Hematopoietic multipotent progenitor cell treated with erythropoietin and hydrocortisone succinate and interleukin-3 and kit ligand, for 15 days (in vitro differentiated cells): ENCODE measurements around the gene SH3RF1.
"Not testable (repeated sequence)": the region's sequence is repeated elsewhere in the genome, so short reads cannot be mapped to it uniquely, and the experiment has no call there.

ENCODE experiments used
- DNase-seq: peaks from one replicate; pipeline ENCODE4 v3.0.0-alpha.2; 2015; ENCODE audit warnings: low spot score

The SH3RF1 gene

GRCh38 chr4:169200361-169201030 lies 70.3 kb downstream of the SH3RF1 start:
- DNase-seq, result no peak

- no peak for DNase-seq
Measured at GRCh38 chr4:169199184-169199583, 71.6 kb downstream of the SH3RF1 start.

GRCh38 chr4:169198167-169198566 lies 72.6 kb downstream of the SH3RF1 start:
- no peak for DNase-seq

GRCh38 chr4:169197206-169197605 lies 73.5 kb downstream of the SH3RF1 start:
- DNase-seq, result not testable (repeated sequence)

- no peak for DNase-seq
Measured at GRCh38 chr4:169195032-169195431, 75.7 kb downstream of the SH3RF1 start.

GRCh38 chr4:169189968-169190367 lies 80.8 kb downstream of the SH3RF1 start:
- DNase-seq, result not testable (repeated sequence)

GRCh38 chr4:169189372-169189771 lies 81.4 kb downstream of the SH3RF1 start:
- no peak for DNase-seq

- DNase-seq, result no peak
Measured at GRCh38 chr4:169188204-169188603, 82.6 kb downstream of the SH3RF1 start.

GRCh38 chr4:169185133-169185956 lies 85.4 kb downstream of the SH3RF1 start:
- no peak for DNase-seq

- no peak for DNase-seq
Measured at GRCh38 chr4:169184686-169185085, 86.1 kb downstream of the SH3RF1 start.

GRCh38 chr4:169184236-169184635 lies 86.5 kb downstream of the SH3RF1 start:
- DNase-seq, result no peak

- DNase-seq, result no peak
Measured at GRCh38 chr4:169183581-169183980, 87.2 kb downstream of the SH3RF1 start.

GRCh38 chr4:169179609-169180521 lies 90.9 kb downstream of the SH3RF1 start:
- no peak for DNase-seq

GRCh38 chr4:169178092-169178491 lies 92.7 kb downstream of the SH3RF1 start:
- DNase-seq, result not testable (repeated sequence)

- DNase-seq, result no peak
Measured at GRCh38 chr4:169175476-169175875, 95.3 kb downstream of the SH3RF1 start.

- DNase-seq, result no peak
Measured at GRCh38 chr4:169175035-169175434, 95.7 kb downstream of the SH3RF1 start.

- DNase-seq, result no peak
Measured at GRCh38 chr4:169174247-169174646, 96.5 kb downstream of the SH3RF1 start.

GRCh38 chr4:169167957-169168858 lies 102.5 kb downstream of the SH3RF1 start:
- DNase-seq, result no peak

- no peak for DNase-seq
Measured at GRCh38 chr4:169164669-169165415, 105.9 kb downstream of the SH3RF1 start.

- DNase-seq, result no peak
Measured at GRCh38 chr4:169163947-169164668, 106.6 kb downstream of the SH3RF1 start.
